Measurements from ENCODE around the gene ENC1. TPM values are rescaled to one million over a fixed set of nuclear protein-coding genes. Genes with fewer than 3 reads are reported as not detected.

Gene ENC1
- total RNA-seq, 1 experiment from 2014 or later: 38.8 TPM

- TF ChIP-seq CTCF (conservative IDR thresholded peaks at IDR 0.05) (no peak), EZH2 (IDR thresholded peaks at IDR 0.05; ENCODE audit: low read depth) (no peak)
- H3K4me3 ChIP-seq: no peak overlapping the region
- H3F3A ChIP-seq (ENCODE audit: insufficient read depth, low read depth): peaks cover 52% of the 10 kb centered on the region
- no TSS peak for BruUV-seq (replicated peaks)
- no peaks in the 10 kb centered on the region for H4K20me1 ChIP-seq (ENCODE audit: insufficient read depth)
- H3K9me3 ChIP-seq (ENCODE audit: insufficient read depth, low read depth): no peaks in the 10 kb centered on the region
- peak in 1 of 2 experiments; percentile 70 for DNase-seq
- no peaks in the 10 kb centered on the region for H3K27me3 ChIP-seq (ENCODE audit: insufficient read depth, low read depth)
- CTCF ChIA-PET: no interaction called here
- peaks cover 29% of the 10 kb centered on the region for H3K36me3 ChIP-seq (ENCODE audit: low read depth)
- POLR2A ChIA-PET (ENCODE audit: unreplicated experiment): interaction anchor here (0.6 kb wide), 1 partner anchor 578 kb away, joined by 8 read pairs; no protein-coding TSS in a partner anchor
- peaks cover 35% of the 10 kb centered on the region for H3K79me2 ChIP-seq (ENCODE audit: low read depth)
- no peaks in the 10 kb centered on the region for H3K9me2 ChIP-seq (ENCODE audit: insufficient read depth)
- intact Hi-C loops (cut with micrococcal nuclease; ENCODE audit: unreplicated experiment): loop anchor here (1.0 to 2.0 kb wide), 3 partner anchors 16 to 82 kb away; partner anchors contain the start of gene ENC1
- H2AFZ ChIP-seq: no peak overlapping the region
- peak overlapping the region; percentile 71 for H3K4me2 ChIP-seq
- peak overlapping the region; percentile 94 for H3K27ac ChIP-seq
- peaks cover 80% of the 10 kb centered on the region for H3K4me1 ChIP-seq (replicated peaks; ENCODE audit: insufficient read depth)
Observed at GRCh38 chr5:74624931-74625505, 15.5 kb downstream of the ENC1 start.

GRCh38 chr5:74624501-74624900 is 16.0 kb downstream of the ENC1 start:
- BruUV-seq (replicated peaks): no TSS peak
- Histone ChIP-seq H3K4me1 (replicated peaks; ENCODE audit: insufficient read depth) (peaks cover 75% of the 10 kb centered on the region), H3K9me3 (ENCODE audit: insufficient read depth, low read depth) (no peaks in the 10 kb centered on the region), H3K27me3 (ENCODE audit: insufficient read depth, low read depth) (no peaks in the 10 kb centered on the region), H2AFZ (no peak overlapping the region), H4K20me1 (ENCODE audit: insufficient read depth) (no peaks in the 10 kb centered on the region), H3K79me2 (ENCODE audit: low read depth) (peaks cover 30% of the 10 kb centered on the region), H3K36me3 (ENCODE audit: low read depth) (peaks cover 24% of the 10 kb centered on the region), H3F3A (ENCODE audit: insufficient read depth, low read depth) (peaks cover 46% of the 10 kb centered on the region), H3K4me3 (peak overlapping the region; percentile 11; the same call in 1 of the 2 replicates), H3K27ac (peak overlapping the region; percentile 94), H3K4me2 (peak overlapping the region; percentile 71), H3K9me2 (ENCODE audit: insufficient read depth) (no peaks in the 10 kb centered on the region)
- POLR2A ChIA-PET (ENCODE audit: unreplicated experiment): interaction anchor here (0.7 kb wide), 1 partner anchor 16 kb away, joined by 4 read pairs; no protein-coding TSS in a partner anchor
- CTCF ChIA-PET: no interaction called here
- peak; percentile 82 to 99 for DNase-seq
- intact Hi-C loops (cut with micrococcal nuclease; ENCODE audit: unreplicated experiment): loop anchor here (1.0 to 2.0 kb wide), 3 partner anchors 16 to 81 kb away; partner anchors contain the start of gene ENC1
- no peak for TF ChIP-seq EZH2 (IDR thresholded peaks at IDR 0.05; ENCODE audit: low read depth)
- no peak for TF ChIP-seq CTCF (conservative IDR thresholded peaks at IDR 0.05)

- Histone ChIP-seq H3K79me2 (ENCODE audit: low read depth) (peaks cover 23% of the 10 kb centered on the region), H3K4me2 (peak overlapping the region; percentile 64), H2AFZ (no peak overlapping the region), H3K27me3 (ENCODE audit: insufficient read depth, low read depth) (no peaks in the 10 kb centered on the region), H4K20me1 (ENCODE audit: insufficient read depth) (no peaks in the 10 kb centered on the region), H3F3A (ENCODE audit: insufficient read depth, low read depth) (peaks cover 40% of the 10 kb centered on the region), H3K4me1 (replicated peaks; ENCODE audit: insufficient read depth) (peaks cover 69% of the 10 kb centered on the region), H3K27ac (peak overlapping the region; percentile 94), H3K9me2 (ENCODE audit: insufficient read depth) (no peaks in the 10 kb centered on the region), H3K36me3 (ENCODE audit: low read depth) (peaks cover 18% of the 10 kb centered on the region), H3K9me3 (ENCODE audit: insufficient read depth, low read depth) (no peaks in the 10 kb centered on the region), H3K4me3 (peak overlapping the region; percentile 11; the same call in 1 of the 2 replicates)
- intact Hi-C loops (cut with micrococcal nuclease; ENCODE audit: unreplicated experiment): loop anchor here (1.0 to 2.0 kb wide), 3 partner anchors 17 to 81 kb away; partner anchors contain the start of gene ENC1
- BruUV-seq (replicated peaks): TSS peak; percentile 27
- CTCF ChIA-PET: no interaction called here
- POLR2A ChIA-PET (ENCODE audit: unreplicated experiment): interaction anchor here (0.7 kb wide), 1 partner anchor 17 kb away, joined by 4 read pairs; no protein-coding TSS in a partner anchor
- TF ChIP-seq EZH2 (IDR thresholded peaks at IDR 0.05; ENCODE audit: low read depth): no peak
- TF ChIP-seq CTCF (conservative IDR thresholded peaks at IDR 0.05): no peak
- DNase-seq: no peak
Observed at GRCh38 chr5:74623748-74624408, 16.6 kb downstream of the ENC1 start.

All from PC-9 (cell line).